ENCODE results near the gene MAP7.
"Not testable (repeated sequence)": the region's sequence is repeated elsewhere in the genome, so short reads cannot be mapped to it uniquely, and the experiment has no call there.

The MAP7 gene

DNA sequence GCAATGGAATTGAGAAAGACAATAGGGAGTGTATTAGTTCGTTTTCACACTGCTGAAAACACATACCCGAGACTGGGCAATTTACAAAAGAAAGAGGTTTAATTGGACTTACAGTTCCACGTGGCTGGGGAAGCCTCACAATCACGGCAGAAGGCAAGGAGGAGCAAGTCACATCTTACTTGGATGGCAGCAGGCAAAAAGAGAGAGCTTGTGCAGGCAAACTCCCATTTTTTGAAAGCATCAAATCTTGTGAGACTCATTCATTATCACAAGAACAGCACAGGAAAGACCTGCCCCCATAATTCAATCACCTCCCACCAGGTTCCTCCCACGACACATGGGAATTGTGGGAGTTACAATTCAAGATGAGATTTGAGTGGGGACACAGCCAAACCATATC lies 34.1 kb upstream of the MAP7 start:
- not testable (repeated sequence) for H3K23ac ChIP-seq (ENCODE audit: low read length); H3K4me3 ChIP-seq (ENCODE audit: low read length); H4K5ac ChIP-seq (ENCODE audit: low read length); H3K4me2 ChIP-seq (ENCODE audit: low read length); H3K79me2 ChIP-seq (ENCODE audit: control insufficient read depth, insufficient read depth, low read length); H2BK120ac ChIP-seq (ENCODE audit: low read depth, low read length); H4K8ac ChIP-seq (ENCODE audit: low read depth, low read length); H3K27ac ChIP-seq (ENCODE audit: low read depth, low read length); H3K18ac ChIP-seq (ENCODE audit: low read length); H3K56ac ChIP-seq (ENCODE audit: low read length); DNase-seq; H2BK5ac ChIP-seq (ENCODE audit: low read length); H3K79me1 ChIP-seq (ENCODE audit: low read length); H2BK15ac ChIP-seq (replicated peaks; ENCODE audit: low read depth); H3K36me3 ChIP-seq (ENCODE audit: control insufficient read depth, insufficient read depth, low read length); H2AK5ac ChIP-seq (ENCODE audit: low read length); H3K9ac ChIP-seq (ENCODE audit: low read length); H3K4me1 ChIP-seq (ENCODE audit: control insufficient read depth, low read depth, low read length); H3K27me3 ChIP-seq (ENCODE audit: insufficient read depth, low read length, poor library complexity); H3K4ac ChIP-seq (ENCODE audit: low read depth, low read length)
- no CpG with 5 or more reads among the region's 5 CpGs for WGBS (ENCODE audit: extremely low coverage, insufficient coverage, low lambda C conversion rate)

DNA sequence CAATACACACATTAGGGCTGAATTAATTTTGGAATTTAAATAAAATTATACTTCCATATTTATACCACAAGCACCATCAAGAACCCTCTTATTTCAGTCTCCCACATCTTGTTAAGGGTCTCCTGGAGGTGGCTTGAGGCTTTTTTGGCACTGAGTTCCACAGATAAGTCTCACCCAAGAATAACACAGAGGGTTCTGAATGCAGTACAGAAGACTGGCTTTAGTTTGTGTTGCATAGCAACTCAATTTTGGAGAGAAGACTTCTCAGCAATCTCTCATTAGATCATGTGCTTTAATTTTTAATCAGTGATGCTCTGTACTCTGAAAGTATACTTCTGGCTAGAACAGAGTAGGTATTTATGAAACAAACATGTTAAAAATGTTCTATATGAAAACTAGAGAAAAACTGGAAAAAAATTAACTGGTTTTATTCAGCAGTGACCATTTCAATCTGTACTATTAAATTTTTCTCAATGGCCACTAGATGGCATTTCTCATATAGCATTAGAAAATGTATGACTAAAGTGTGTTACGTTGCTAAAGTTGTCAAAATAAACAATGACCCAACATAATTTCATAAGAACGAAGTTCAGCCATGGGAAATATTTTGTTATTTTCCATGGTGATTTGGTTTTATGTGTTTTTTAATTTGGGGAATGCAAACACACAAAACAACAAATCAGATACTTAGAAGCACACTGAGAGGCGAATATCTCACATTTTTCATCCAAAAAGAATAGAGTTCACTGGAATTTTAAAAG lies 32.7 kb upstream of the MAP7 start:
- Histone ChIP-seq H4K5ac (ENCODE audit: low read length) (no peak overlapping the region), H2BK120ac (ENCODE audit: low read depth, low read length) (no peak overlapping the region), H3K56ac (ENCODE audit: low read length) (no peak overlapping the region), H3K4me1 (ENCODE audit: control insufficient read depth, low read depth, low read length) (no peaks in the 10 kb centered on the region), H2AK5ac (ENCODE audit: low read length) (no peak overlapping the region), H3K18ac (ENCODE audit: low read length) (no peak overlapping the region), H3K27ac (ENCODE audit: low read depth, low read length) (no peak overlapping the region), H3K79me2 (ENCODE audit: control insufficient read depth, insufficient read depth, low read length) (no peaks in the 10 kb centered on the region), H2BK5ac (ENCODE audit: low read length) (no peak overlapping the region), H3K4me2 (ENCODE audit: low read length) (no peak overlapping the region), H3K9ac (ENCODE audit: low read length) (no peak overlapping the region), H3K4me3 (ENCODE audit: low read length) (no peak overlapping the region), H2BK15ac (replicated peaks; ENCODE audit: low read depth) (no peak overlapping the region), H3K36me3 (ENCODE audit: control insufficient read depth, insufficient read depth, low read length) (no peaks in the 10 kb centered on the region), H3K27me3 (ENCODE audit: insufficient read depth, low read length, poor library complexity) (no peaks in the 10 kb centered on the region), H4K8ac (ENCODE audit: low read depth, low read length) (no peak overlapping the region), H3K79me1 (ENCODE audit: low read length) (no peaks in the 10 kb centered on the region), H3K4ac (ENCODE audit: low read depth, low read length) (no peak overlapping the region), H3K23ac (ENCODE audit: low read length) (no peak overlapping the region)
- no CpG with 5 or more reads among the region's 3 CpGs for WGBS (ENCODE audit: extremely low coverage, insufficient coverage, low lambda C conversion rate)
- no peak for DNase-seq

DNA sequence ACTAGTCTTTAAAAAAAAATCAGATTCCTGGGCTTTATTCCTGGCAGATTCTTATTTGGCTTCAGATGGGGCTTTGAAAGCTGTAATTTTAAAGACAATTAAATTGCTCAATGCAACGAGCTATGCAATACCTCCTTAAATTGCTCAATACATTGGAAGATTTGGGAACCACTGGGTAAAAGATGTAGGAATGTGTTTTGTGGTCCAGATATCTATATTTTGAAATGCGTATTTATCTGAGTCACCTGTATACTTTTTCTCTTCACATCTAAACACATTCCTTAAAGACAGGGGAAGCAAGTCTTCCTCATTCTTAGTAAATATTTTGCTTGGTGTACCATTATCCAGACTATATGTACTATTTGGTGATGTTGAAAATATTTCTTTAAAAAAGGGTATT lies 29.6 kb upstream of the MAP7 start:
- H3K23ac ChIP-seq (ENCODE audit: low read length), result no peak overlapping the region
- H3K4me3 ChIP-seq (ENCODE audit: low read length), result no peak overlapping the region
- H4K5ac ChIP-seq (ENCODE audit: low read length), result no peak overlapping the region
- H3K4ac ChIP-seq (ENCODE audit: low read depth, low read length), result no peak overlapping the region
- no peak for DNase-seq
- H3K4me1 ChIP-seq (ENCODE audit: control insufficient read depth, low read depth, low read length), result no peaks in the 10 kb centered on the region
- no peaks in the 10 kb centered on the region for H3K79me1 ChIP-seq (ENCODE audit: low read length)
- WGBS (ENCODE audit: extremely low coverage, insufficient coverage, low lambda C conversion rate), result no CpG with 5 or more reads among the region's 2 CpGs
- no peak overlapping the region for H4K8ac ChIP-seq (ENCODE audit: low read depth, low read length)
- H2AK5ac ChIP-seq (ENCODE audit: low read length), result no peak overlapping the region
- H3K79me2 ChIP-seq (ENCODE audit: control insufficient read depth, insufficient read depth, low read length), result no peaks in the 10 kb centered on the region
- no peak overlapping the region for H3K27ac ChIP-seq (ENCODE audit: low read depth, low read length)
- H2BK5ac ChIP-seq (ENCODE audit: low read length), result no peak overlapping the region
- H2BK15ac ChIP-seq (replicated peaks; ENCODE audit: low read depth), result no peak overlapping the region
- H3K56ac ChIP-seq (ENCODE audit: low read length), result no peak overlapping the region
- no peak overlapping the region for H3K18ac ChIP-seq (ENCODE audit: low read length)
- no peak overlapping the region for H3K4me2 ChIP-seq (ENCODE audit: low read length)
- H3K27me3 ChIP-seq (ENCODE audit: insufficient read depth, low read length, poor library complexity), result no peaks in the 10 kb centered on the region
- no peak overlapping the region for H3K9ac ChIP-seq (ENCODE audit: low read length)
- no peaks in the 10 kb centered on the region for H3K36me3 ChIP-seq (ENCODE audit: control insufficient read depth, insufficient read depth, low read length)
- no peak overlapping the region for H2BK120ac ChIP-seq (ENCODE audit: low read depth, low read length)

DNA sequence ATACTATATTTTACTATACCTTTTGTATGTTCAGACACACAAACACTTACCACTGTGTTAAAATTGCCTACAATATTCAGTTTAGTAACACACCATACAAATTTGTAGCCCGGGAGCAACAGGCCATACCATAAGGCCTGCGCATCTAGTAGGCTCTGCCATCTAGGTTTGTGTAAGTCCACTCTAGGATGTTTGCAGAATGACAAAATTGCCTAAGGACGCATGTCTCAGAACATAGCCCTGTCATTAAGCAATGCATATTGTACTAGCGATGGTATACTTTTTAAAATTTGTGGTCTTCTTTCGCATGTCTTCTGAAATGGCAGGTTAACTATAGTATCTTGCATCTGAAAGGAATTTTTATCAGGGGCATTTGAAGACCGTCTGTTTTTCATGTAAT lies 26.6 kb upstream of the MAP7 start:
- no peak overlapping the region for H3K4me3 ChIP-seq (ENCODE audit: low read length)
- H3K23ac ChIP-seq (ENCODE audit: low read length), result no peak overlapping the region
- no peaks in the 10 kb centered on the region for H3K79me2 ChIP-seq (ENCODE audit: control insufficient read depth, insufficient read depth, low read length)
- H4K5ac ChIP-seq (ENCODE audit: low read length), result no peak overlapping the region
- no peaks in the 10 kb centered on the region for H3K4me1 ChIP-seq (ENCODE audit: control insufficient read depth, low read depth, low read length)
- H3K9ac ChIP-seq (ENCODE audit: low read length), result no peak overlapping the region
- no peak for DNase-seq
- H2BK15ac ChIP-seq (replicated peaks; ENCODE audit: low read depth), result no peak overlapping the region
- no peak overlapping the region for H2AK5ac ChIP-seq (ENCODE audit: low read length)
- no CpG with 5 or more reads among the region's 6 CpGs for WGBS (ENCODE audit: extremely low coverage, insufficient coverage, low lambda C conversion rate)
- no peak overlapping the region for H2BK5ac ChIP-seq (ENCODE audit: low read length)
- no peak overlapping the region for H3K18ac ChIP-seq (ENCODE audit: low read length)
- no peak overlapping the region for H3K56ac ChIP-seq (ENCODE audit: low read length)
- H3K36me3 ChIP-seq (ENCODE audit: control insufficient read depth, insufficient read depth, low read length), result no peaks in the 10 kb centered on the region
- no peak overlapping the region for H2BK120ac ChIP-seq (ENCODE audit: low read depth, low read length)
- no peaks in the 10 kb centered on the region for H3K27me3 ChIP-seq (ENCODE audit: insufficient read depth, low read length, poor library complexity)
- H3K79me1 ChIP-seq (ENCODE audit: low read length), result no peaks in the 10 kb centered on the region
- H4K8ac ChIP-seq (ENCODE audit: low read depth, low read length), result no peak overlapping the region
- no peak overlapping the region for H3K27ac ChIP-seq (ENCODE audit: low read depth, low read length)
- H3K4me2 ChIP-seq (ENCODE audit: low read length), result no peak overlapping the region
- no peak overlapping the region for H3K4ac ChIP-seq (ENCODE audit: low read depth, low read length)

DNA sequence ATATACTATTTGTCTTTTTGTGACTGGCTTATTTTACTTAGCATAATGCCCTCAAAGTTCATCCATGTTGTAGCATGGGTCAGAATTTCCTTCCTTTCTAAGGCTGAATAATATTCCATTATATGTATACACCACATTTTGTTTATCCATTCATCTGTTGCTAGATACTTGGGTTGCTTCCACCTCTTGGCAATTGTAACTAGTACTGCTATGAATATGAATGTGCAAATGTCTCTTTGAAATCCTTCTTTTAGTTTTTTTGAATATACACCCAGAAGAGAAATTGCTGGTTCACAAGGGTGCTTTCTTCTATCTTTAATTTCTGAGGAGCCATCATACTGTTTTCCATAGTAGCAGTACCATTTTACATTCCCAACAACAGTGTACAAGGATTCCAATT lies 21.3 kb upstream of the MAP7 start:
- no peaks in the 10 kb centered on the region for H3K4me1 ChIP-seq (ENCODE audit: control insufficient read depth, low read depth, low read length)
- no peak overlapping the region for H4K8ac ChIP-seq (ENCODE audit: low read depth, low read length)
- H3K56ac ChIP-seq (ENCODE audit: low read length), result no peak overlapping the region
- no peak overlapping the region for H4K5ac ChIP-seq (ENCODE audit: low read length)
- H3K36me3 ChIP-seq (ENCODE audit: control insufficient read depth, insufficient read depth, low read length), result no peaks in the 10 kb centered on the region
- H2AK5ac ChIP-seq (ENCODE audit: low read length), result no peak overlapping the region
- no peak overlapping the region for H3K18ac ChIP-seq (ENCODE audit: low read length)
- H3K79me2 ChIP-seq (ENCODE audit: control insufficient read depth, insufficient read depth, low read length), result no peaks in the 10 kb centered on the region
- no peak overlapping the region for H3K23ac ChIP-seq (ENCODE audit: low read length)
- H2BK15ac ChIP-seq (replicated peaks; ENCODE audit: low read depth), result no peak overlapping the region
- H3K9ac ChIP-seq (ENCODE audit: low read length), result no peak overlapping the region
- H3K79me1 ChIP-seq (ENCODE audit: low read length), result no peaks in the 10 kb centered on the region
- H2BK5ac ChIP-seq (ENCODE audit: low read length), result no peak overlapping the region
- H3K4ac ChIP-seq (ENCODE audit: low read depth, low read length), result no peak overlapping the region
- H3K27me3 ChIP-seq (ENCODE audit: insufficient read depth, low read length, poor library complexity), result no peaks in the 10 kb centered on the region
- no peak overlapping the region for H2BK120ac ChIP-seq (ENCODE audit: low read depth, low read length)
- no peak for DNase-seq
- no peak overlapping the region for H3K27ac ChIP-seq (ENCODE audit: low read depth, low read length)
- H3K4me3 ChIP-seq (ENCODE audit: low read length), result no peak overlapping the region
- no peak overlapping the region for H3K4me2 ChIP-seq (ENCODE audit: low read length)

DNA sequence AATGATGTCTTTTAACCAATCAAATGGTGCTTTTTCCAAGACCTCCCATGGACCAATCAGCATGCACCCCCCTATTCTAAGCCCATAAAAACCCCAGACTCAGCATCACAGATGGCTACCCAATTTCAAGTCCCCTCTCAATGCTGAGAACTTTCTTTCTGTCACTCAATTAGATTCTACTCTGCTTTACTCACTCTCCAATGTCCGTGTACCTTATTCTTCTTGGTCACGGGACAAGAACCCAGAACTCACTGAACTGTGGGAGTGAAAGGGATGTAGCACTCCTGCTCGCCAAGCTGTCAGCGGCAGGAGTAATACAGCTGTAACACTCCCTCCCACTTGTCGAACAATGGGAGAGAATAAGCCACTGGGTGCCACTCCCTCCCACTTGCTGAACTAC lies 20.8 kb upstream of the MAP7 start:
- Histone ChIP-seq H3K18ac (ENCODE audit: low read length) (no peak overlapping the region), H3K4me3 (ENCODE audit: low read length) (no peak overlapping the region), H3K4me2 (ENCODE audit: low read length) (no peak overlapping the region), H3K36me3 (ENCODE audit: control insufficient read depth, insufficient read depth, low read length) (no peaks in the 10 kb centered on the region), H3K4me1 (ENCODE audit: control insufficient read depth, low read depth, low read length) (no peaks in the 10 kb centered on the region), H2BK120ac (ENCODE audit: low read depth, low read length) (no peak overlapping the region), H3K9ac (ENCODE audit: low read length) (no peak overlapping the region), H3K23ac (ENCODE audit: low read length) (no peak overlapping the region), H2BK15ac (replicated peaks; ENCODE audit: low read depth) (no peak overlapping the region), H2AK5ac (ENCODE audit: low read length) (no peak overlapping the region), H3K79me2 (ENCODE audit: control insufficient read depth, insufficient read depth, low read length) (no peaks in the 10 kb centered on the region), H3K79me1 (ENCODE audit: low read length) (no peaks in the 10 kb centered on the region), H4K8ac (ENCODE audit: low read depth, low read length) (no peak overlapping the region), H3K4ac (ENCODE audit: low read depth, low read length) (no peak overlapping the region), H3K56ac (ENCODE audit: low read length) (no peak overlapping the region), H3K27me3 (ENCODE audit: insufficient read depth, low read length, poor library complexity) (no peaks in the 10 kb centered on the region), H4K5ac (ENCODE audit: low read length) (no peak overlapping the region), H3K27ac (ENCODE audit: low read depth, low read length) (no peak overlapping the region), H2BK5ac (ENCODE audit: low read length) (no peak overlapping the region)
- DNase-seq, result peak; percentile 18
- no CpG with 5 or more reads among the region's 5 CpGs for WGBS (ENCODE audit: extremely low coverage, insufficient coverage, low lambda C conversion rate)

All from mesendoderm (in vitro differentiated cells).